ENCODE results near the gene RPP14.
"Not testable (repeated sequence)": the region's sequence is repeated elsewhere in the genome, so short reads cannot be mapped to it uniquely, and the experiment has no call there.

The RPP14 gene

GRCh38 chr3:58333206-58334012 is 27.4 kb downstream of the RPP14 start:
- peaks cover 10% of the 10 kb centered on the region for H3K36me3 Mint-ChIP-seq (ENCODE audit: low read depth)
- no peaks in the 10 kb centered on the region for H3K27me3 Mint-ChIP-seq
- peaks cover 45% of the 10 kb centered on the region for H3K4me1 Mint-ChIP-seq (ENCODE audit: low read depth)
- H3K9me3 Mint-ChIP-seq, result no peaks in the 10 kb centered on the region
- H3K4me3 Mint-ChIP-seq, result peak overlapping the region; percentile 98
- H3K27ac Mint-ChIP-seq, result peak overlapping the region; percentile 92

DNA sequence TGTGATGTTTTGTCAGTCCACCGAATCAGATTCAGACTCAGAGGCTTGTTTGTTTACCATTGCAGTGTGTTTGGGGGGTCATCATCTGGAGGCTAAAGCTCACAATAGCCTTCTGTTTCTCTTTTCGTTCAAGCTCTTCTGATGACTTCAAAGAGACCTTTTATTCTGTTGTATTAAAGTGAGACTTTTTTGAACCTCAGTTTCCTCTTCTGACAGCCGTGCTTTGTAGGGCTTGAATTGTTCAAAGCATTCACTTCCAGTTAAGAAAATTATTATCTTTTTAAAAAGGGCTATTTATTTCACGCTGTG is 27.9 kb downstream of the RPP14 start:
- H3K27me3 Mint-ChIP-seq, result no peaks in the 10 kb centered on the region
- H3K4me1 Mint-ChIP-seq (ENCODE audit: low read depth), result peaks cover 47% of the 10 kb centered on the region
- H3K27ac Mint-ChIP-seq, result peak overlapping the region; percentile 92
- peaks cover 13% of the 10 kb centered on the region for H3K36me3 Mint-ChIP-seq (ENCODE audit: low read depth)
- no peaks in the 10 kb centered on the region for H3K9me3 Mint-ChIP-seq
- H3K4me3 Mint-ChIP-seq, result peak overlapping the region; percentile 98

DNA sequence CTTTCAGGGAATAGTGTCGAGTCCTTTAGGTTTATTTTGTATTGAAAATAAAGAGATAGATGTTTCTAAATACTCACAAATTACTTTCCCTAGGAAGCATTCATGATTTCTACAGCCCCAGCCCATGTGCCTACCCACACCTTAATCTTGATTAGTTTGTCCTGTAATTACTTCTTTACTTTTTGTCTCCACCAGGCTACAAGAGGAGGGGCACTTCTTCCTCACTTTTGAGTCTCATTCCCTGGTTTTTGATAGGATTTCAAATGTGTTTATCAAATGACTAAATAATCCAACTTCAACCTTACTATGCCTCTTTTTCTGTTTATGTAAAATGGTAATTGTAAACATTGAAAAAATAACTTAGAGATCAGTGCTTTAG is 28.4 kb downstream of the RPP14 start:
- no peaks in the 10 kb centered on the region for H3K27me3 Mint-ChIP-seq
- H3K4me1 Mint-ChIP-seq (ENCODE audit: low read depth), result peaks cover 52% of the 10 kb centered on the region
- peak overlapping the region; percentile 76 for H3K27ac Mint-ChIP-seq

GRCh38 chr3:58335652-58335947 is 29.6 kb downstream of the RPP14 start:
- Mint-ChIP-seq H3K4me3 (peak overlapping the region; percentile 98), H3K4me1 (ENCODE audit: low read depth) (peaks cover 53% of the 10 kb centered on the region)

More for the DNA sequence above, 28.4 kb downstream of the RPP14 start:
- no peaks in the 10 kb centered on the region for H3K9me3 Mint-ChIP-seq
- H3K4me3 Mint-ChIP-seq, result peak overlapping the region; percentile 98
- H3K36me3 Mint-ChIP-seq (ENCODE audit: low read depth), result peaks cover 18% of the 10 kb centered on the region

DNA sequence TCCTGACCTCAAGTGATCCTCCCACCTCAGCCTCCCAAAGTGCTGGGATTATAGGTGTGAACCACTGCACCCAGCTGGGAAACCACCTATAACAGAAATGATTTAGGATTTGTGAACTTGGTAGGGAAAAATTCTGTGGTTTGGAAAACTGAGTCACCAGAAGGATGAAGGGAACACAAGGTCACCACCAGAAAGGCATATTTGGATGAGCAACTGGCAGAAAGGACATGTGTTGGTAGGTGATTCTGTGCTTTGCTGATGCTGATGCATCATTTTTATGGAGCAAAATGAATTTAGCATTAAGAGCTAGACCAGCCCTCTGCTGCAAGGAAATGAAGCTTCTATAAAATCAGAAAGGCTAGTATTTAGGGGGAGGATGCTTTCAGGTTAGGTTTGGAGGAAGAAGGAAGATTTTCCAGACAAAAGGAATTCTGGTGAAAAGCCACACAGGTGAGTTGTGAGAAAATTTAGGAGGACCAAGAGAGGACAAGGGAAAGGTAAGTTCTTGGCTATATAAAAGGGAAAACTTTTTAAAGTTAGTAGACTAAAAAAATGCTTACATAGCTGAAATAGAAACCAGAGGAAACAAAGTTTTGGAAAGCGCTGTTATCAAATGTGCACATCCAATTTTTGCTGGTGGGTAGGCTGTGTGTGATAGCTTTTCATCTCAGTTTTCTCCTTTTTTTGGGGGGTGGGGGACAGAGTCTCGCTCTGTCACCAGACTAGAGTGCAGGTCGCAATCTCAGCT is 30.3 kb downstream of the RPP14 start:
- H3K9me3 Mint-ChIP-seq, result no peaks in the 10 kb centered on the region
- peaks cover 28% of the 10 kb centered on the region for H3K36me3 Mint-ChIP-seq (ENCODE audit: low read depth)
- H3K27ac Mint-ChIP-seq, result peak overlapping the region; percentile 23
- H3K27me3 Mint-ChIP-seq, result no peaks in the 10 kb centered on the region
- H3K4me1 Mint-ChIP-seq (ENCODE audit: low read depth), result peaks cover 58% of the 10 kb centered on the region
- H3K4me3 Mint-ChIP-seq, result no peak overlapping the region

More at GRCh38 chr3:58335652-58335947, 29.6 kb downstream of the RPP14 start:
- H3K27me3 Mint-ChIP-seq, result no peaks in the 10 kb centered on the region
- H3K9me3 Mint-ChIP-seq, result no peaks in the 10 kb centered on the region
- H3K27ac Mint-ChIP-seq, result peak overlapping the region; percentile 92
- peaks cover 21% of the 10 kb centered on the region for H3K36me3 Mint-ChIP-seq (ENCODE audit: low read depth)

GRCh38 chr3:58337190-58337589 is 31.1 kb downstream of the RPP14 start:
- no peak overlapping the region for H3K4me3 Mint-ChIP-seq
- no peak overlapping the region for H3K27ac Mint-ChIP-seq
- H3K9me3 Mint-ChIP-seq, result no peaks in the 10 kb centered on the region

DNA sequence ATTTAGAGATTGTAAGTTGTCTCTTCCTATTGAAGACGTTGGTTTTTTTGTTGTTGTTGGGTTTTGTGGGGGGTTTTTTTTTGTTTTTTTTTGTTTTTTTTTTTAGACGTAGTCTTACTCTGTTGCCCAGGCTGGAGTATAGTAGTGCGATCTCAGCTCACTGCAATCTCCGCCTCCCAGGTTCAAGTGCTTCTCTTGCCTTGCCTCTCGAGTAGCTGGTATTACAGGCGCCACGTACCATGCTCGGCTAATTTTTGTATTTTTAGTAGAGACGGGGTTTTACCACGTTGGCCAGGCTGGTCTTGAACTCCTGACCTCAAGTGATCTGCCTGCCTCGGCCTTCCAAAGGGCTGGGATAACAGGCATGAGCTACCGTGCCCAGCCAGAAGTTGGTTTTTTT is 33.1 kb downstream of the RPP14 start:
- not testable (repeated sequence) for H3K27me3 Mint-ChIP-seq, H3K4me3 Mint-ChIP-seq, H3K9me3 Mint-ChIP-seq
- H3K36me3 Mint-ChIP-seq (ENCODE audit: low read depth), result peaks cover 45% of the 10 kb centered on the region
- peaks cover 42% of the 10 kb centered on the region for H3K4me1 Mint-ChIP-seq (ENCODE audit: low read depth)
- H3K27ac Mint-ChIP-seq, result peak overlapping the region; percentile 9

More at GRCh38 chr3:58337190-58337589, 31.1 kb downstream of the RPP14 start:
- H3K4me1 Mint-ChIP-seq (ENCODE audit: low read depth), result peaks cover 53% of the 10 kb centered on the region
- H3K36me3 Mint-ChIP-seq (ENCODE audit: low read depth), result peaks cover 32% of the 10 kb centered on the region
- H3K27me3 Mint-ChIP-seq, result no peaks in the 10 kb centered on the region

- no peak overlapping the region for H3K4me3 Mint-ChIP-seq
- H3K27me3 Mint-ChIP-seq, result no peaks in the 10 kb centered on the region
- H3K4me1 Mint-ChIP-seq (ENCODE audit: low read depth), result peaks cover 31% of the 10 kb centered on the region
- H3K27ac Mint-ChIP-seq, result no peak overlapping the region
- H3K36me3 Mint-ChIP-seq (ENCODE audit: low read depth), result peaks cover 39% of the 10 kb centered on the region
- no peaks in the 10 kb centered on the region for H3K9me3 Mint-ChIP-seq
Observed at GRCh38 chr3:58340594-58341244, 34.7 kb downstream of the RPP14 start.

- H3K9me3 Mint-ChIP-seq, result no peaks in the 10 kb centered on the region
- no peak overlapping the region for H3K4me3 Mint-ChIP-seq
- H3K27me3 Mint-ChIP-seq, result no peaks in the 10 kb centered on the region
- peaks cover 42% of the 10 kb centered on the region for H3K36me3 Mint-ChIP-seq (ENCODE audit: low read depth)
- H3K4me1 Mint-ChIP-seq (ENCODE audit: low read depth), result peaks cover 31% of the 10 kb centered on the region
- no peak overlapping the region for H3K27ac Mint-ChIP-seq
Observed at GRCh38 chr3:58341376-58341775, 35.3 kb downstream of the RPP14 start.

DNA sequence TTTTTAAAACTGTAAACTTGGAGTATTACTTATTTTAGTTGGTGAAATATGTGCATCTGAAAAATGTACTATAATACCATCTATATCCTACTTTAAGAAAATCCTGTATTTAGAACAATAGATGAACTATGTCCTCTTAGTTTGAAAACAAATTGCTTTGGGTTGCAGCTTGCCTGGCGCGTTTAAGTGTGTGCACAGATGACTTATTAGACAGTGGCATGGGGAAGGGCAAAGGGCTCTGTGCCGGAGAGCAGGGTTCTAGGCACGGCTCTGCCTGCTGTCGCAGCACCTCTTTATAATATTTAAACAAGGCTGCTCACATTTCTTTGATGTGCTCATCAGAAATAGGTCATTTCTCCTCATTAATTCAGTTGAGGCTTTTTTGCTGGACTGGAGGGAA is 36.6 kb downstream of the RPP14 start:
- Mint-ChIP-seq H3K36me3 (ENCODE audit: low read depth) (peaks cover 46% of the 10 kb centered on the region), H3K4me1 (ENCODE audit: low read depth) (peaks cover 35% of the 10 kb centered on the region), H3K27me3 (no peaks in the 10 kb centered on the region), H3K9me3 (no peaks in the 10 kb centered on the region), H3K4me3 (no peak overlapping the region), H3K27ac (no peak overlapping the region)

- Mint-ChIP-seq H3K27me3 (no peaks in the 10 kb centered on the region), H3K4me3 (no peak overlapping the region), H3K27ac (no peak overlapping the region), H3K4me1 (ENCODE audit: low read depth) (peaks cover 50% of the 10 kb centered on the region), H3K9me3 (no peaks in the 10 kb centered on the region), H3K36me3 (ENCODE audit: low read depth) (peaks cover 47% of the 10 kb centered on the region)
Observed at GRCh38 chr3:58345457-58345856, 39.4 kb downstream of the RPP14 start.

- peak overlapping the region; percentile 75 for H3K27ac Mint-ChIP-seq
- H3K27me3 Mint-ChIP-seq, result no peaks in the 10 kb centered on the region
- peaks cover 39% of the 10 kb centered on the region for H3K36me3 Mint-ChIP-seq (ENCODE audit: low read depth)
- peaks cover 52% of the 10 kb centered on the region for H3K4me1 Mint-ChIP-seq (ENCODE audit: low read depth)
- H3K9me3 Mint-ChIP-seq, result no peaks in the 10 kb centered on the region
- H3K4me3 Mint-ChIP-seq, result no peak overlapping the region
Observed at GRCh38 chr3:58346368-58346767, 40.3 kb downstream of the RPP14 start.

DNA sequence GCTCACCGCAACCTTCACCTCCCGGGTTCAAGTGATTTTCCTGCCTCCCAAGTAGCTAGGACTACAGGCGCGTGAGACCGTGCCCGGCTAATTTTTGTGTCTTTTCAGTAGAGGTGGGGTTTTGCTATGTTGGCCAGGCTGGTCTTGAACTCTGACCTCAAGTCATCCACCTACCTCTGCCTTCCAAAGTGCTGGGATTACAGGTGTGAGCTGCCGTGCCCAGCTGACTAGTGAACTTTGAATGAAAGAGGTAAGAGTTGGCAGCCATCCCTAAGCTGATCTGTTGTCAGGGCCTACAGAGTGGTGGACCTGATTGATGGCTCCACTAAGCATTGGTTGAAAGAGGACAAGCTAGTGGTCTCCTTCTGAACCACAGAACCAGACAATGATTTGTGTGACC is 41.9 kb downstream of the RPP14 start:
- Mint-ChIP-seq H3K27ac (no peak overlapping the region), H3K9me3 (no peaks in the 10 kb centered on the region), H3K27me3 (no peaks in the 10 kb centered on the region), H3K4me1 (ENCODE audit: low read depth) (peaks cover 66% of the 10 kb centered on the region), H3K36me3 (ENCODE audit: low read depth) (peaks cover 37% of the 10 kb centered on the region), H3K4me3 (no peak overlapping the region)

DNA sequence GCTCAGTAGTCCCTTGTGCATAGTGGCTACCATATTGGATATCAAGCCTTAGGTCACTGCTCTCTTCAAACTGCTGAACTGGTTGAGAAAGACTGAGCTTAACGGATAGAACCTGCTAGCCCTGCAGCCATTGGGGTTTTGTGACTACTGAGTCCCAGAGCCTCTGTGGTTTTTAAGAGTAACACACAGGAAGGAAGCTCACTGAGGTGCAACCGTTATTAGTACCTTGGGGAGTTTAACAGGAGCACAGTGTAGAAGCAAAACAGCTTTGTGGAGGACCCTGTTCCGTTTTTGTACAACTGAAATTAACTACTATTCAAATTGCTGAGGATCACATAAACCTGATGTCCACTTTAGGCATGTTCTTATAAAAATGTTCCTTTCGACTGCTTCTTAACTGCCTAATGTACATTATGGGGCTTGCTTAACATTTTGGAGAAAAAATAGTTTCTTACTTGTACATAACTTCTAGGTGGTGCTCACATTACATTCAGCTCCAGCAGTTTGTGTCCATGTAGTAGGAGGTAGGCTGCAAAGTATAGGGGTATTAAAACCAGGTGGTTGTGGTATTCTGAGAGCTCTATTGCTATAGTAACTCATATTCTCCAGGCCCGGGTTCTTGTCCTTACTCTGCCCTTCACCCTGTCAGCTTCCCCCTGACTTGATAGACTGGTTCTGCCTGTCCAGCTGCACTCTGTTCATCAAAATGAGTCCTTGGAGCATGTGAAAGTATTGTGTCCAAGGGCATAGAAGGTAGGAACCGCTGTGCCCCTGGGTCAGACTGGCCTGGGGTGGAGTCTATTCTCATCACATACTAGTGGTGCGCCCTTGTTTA is 44.0 kb downstream of the RPP14 start:
- H3K27ac Mint-ChIP-seq, result no peak overlapping the region
- no peaks in the 10 kb centered on the region for H3K9me3 Mint-ChIP-seq
- peaks cover 82% of the 10 kb centered on the region for H3K4me1 Mint-ChIP-seq (ENCODE audit: low read depth)
- no peaks in the 10 kb centered on the region for H3K27me3 Mint-ChIP-seq
- H3K4me3 Mint-ChIP-seq, result no peak overlapping the region
- peaks cover 33% of the 10 kb centered on the region for H3K36me3 Mint-ChIP-seq (ENCODE audit: low read depth)

DNA sequence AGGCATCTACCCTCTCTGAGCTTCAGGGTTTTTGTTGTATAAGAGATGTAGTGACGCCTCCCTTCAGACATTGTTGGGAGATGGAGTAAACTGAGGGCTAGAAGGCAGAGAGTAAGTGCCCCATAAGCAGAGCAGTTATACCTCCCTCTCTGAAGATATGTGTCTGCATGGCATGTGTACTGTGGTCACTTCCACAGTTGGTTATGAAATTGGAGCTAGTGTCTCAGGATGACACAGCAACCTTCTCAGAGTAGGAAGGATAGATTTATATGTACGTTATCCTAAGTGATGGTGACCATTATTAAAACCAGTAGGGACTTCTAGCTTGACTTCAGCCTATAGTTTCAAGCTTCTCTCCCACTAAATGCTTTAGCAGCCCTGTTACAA is 44.6 kb downstream of the RPP14 start:
- no peaks in the 10 kb centered on the region for H3K9me3 Mint-ChIP-seq
- no peak overlapping the region for H3K27ac Mint-ChIP-seq
- peaks cover 33% of the 10 kb centered on the region for H3K36me3 Mint-ChIP-seq (ENCODE audit: low read depth)
- peaks cover 87% of the 10 kb centered on the region for H3K4me1 Mint-ChIP-seq (ENCODE audit: low read depth)
- H3K4me3 Mint-ChIP-seq, result no peak overlapping the region
- H3K27me3 Mint-ChIP-seq, result no peaks in the 10 kb centered on the region
